ENCODE data around the gene ZDHHC6.
"Not testable (repeated sequence)": the region's sequence is repeated elsewhere in the genome, so short reads cannot be mapped to it uniquely, and the experiment has no call there.

Gene ZDHHC6

DNA sequence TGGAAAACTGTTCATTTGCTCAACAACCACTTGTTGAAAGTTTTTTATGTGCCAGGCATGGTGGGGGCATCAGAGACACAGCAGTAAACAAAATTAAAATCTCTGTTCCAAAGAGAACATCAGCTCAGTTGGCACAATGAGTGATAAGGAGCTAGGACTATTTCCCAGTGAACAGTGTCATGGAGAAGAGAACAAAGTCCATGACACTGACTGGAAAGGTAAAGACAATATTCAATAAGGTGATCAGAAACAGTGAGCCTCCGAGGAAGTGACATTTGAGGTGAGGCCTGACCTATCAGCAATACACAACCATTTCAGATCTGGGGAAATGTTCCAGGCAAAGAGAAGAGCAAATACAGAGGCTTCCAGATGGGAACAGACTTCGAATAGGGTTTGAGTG is 58.2 kb downstream of the ZDHHC6 start:
- no peak for DNase-seq

DNA sequence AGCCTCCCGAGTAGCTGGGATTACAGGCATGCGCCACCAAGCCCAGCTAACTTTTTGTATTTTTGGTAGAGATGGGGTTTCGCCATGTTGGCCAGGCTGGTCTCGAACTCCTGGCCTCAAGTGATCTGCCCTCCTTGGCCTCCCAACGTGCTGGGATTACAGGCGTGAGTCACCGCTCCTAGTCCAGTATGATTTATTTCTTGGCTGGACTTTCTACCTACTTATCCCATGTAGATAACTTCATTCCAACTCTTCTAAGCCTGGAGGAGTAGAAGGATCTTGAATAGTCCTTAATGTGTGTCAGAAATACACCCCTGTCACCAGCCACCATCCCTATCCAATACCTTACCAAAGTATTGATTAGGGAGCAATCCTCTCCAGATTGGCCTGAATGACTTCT is 58.7 kb downstream of the ZDHHC6 start:
- DNase-seq = not testable (repeated sequence)

DNA sequence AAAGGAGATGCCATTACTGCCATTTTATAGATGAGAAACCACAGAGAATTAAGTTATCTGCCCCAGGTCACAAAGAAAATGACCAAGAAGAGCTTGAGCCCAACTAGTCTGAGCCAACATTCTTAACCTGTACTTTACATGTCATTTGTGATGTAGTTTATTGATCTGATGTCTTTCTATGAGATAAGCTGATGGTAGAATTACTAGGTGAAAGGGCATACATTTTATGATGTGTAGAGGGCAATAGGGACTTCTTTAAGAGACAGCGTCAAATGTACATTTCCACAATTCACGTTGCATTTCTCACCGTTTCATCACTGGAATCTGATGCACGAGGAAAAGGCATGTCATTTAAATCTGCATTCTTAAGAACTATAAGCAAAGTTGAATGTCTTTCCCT is 61.5 kb downstream of the ZDHHC6 start:
- DNase-seq = no peak

DNA sequence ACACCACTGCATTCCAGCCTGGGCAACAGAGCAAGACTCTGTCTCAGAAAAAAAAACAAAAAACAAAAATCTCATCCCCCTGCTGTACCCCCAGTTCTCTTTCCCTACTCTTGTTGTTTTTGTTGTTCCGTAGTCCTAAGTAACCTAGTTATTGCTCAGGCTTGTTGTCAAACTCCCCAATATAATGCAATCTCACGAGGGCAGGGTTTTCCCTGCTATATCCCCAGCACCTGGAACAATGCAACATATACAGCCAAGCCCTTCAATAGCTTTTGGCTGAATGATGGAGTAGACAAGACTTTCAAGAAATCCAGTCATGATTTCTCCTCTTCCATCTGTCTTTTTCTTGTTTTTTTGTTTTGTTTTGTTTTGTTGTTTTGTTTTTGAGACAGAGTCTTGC is 62.6 kb downstream of the ZDHHC6 start:
- no peak for DNase-seq

DNA sequence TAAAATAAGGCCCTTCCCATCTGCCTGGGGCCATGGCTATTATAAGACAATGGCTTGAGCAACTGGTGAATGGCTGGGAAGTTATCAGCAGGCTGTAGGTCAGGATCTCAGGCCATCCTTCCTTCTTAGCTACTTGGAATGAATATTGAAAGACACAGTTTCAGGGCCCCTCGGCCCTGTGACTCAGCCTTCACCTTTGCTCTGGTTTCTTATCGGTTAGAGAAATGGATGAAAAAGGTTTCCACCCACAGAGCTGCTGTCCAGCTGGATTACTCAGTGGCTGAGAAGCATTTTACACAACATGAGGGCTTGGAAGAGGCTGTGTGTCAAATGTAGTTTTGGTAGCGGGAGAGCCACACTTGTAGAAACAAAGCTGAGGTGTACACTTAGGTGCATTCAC is 63.4 kb downstream of the ZDHHC6 start:
- no peak for DNase-seq

DNA sequence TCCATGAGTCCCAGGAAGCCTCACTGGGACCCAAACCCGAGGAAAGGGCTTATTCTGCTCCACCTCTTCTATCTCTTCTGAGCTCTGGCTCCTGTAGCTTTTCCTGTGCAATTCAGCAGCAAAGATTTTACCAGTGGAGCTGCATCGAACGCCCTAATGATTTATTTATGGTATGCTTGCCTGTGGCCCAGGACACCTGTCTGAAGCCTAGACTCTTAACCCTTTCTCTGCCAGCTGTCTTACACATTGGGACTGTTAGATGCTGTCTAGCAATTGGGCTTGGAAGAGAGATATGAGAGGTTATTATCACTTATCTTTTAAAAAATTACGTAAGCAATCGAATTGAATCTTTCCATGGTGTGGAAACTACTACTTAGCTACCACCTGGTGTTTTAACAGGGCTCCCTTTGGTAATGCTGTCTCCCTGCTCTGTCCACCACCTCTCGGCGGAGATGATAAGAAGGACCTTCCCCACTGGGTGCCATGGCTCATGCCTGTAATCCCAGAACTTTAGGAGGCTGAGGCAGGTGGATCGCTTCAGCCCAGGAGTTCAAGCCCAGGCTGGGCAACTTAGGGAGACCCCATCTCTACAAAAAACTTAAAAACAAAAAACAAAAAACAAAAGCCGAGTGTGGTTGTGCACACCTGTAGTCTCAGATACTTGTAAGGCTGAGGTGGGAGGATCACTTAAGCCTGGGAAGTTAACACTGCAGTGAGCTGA is 64.0 kb downstream of the ZDHHC6 start:
- no peak for DNase-seq

Measured in NCI-H1105 (cell line).